A549 (cell line): ENCODE data around the gene CISD3. TPM values are rescaled to one million over a fixed set of nuclear protein-coding genes. Genes with fewer than 3 reads are reported as not detected.

ENCODE experiments used
- ATAC-seq, 2 experiments: fragments of 200-7000 bp in 1 of 2; fragments of >200 bp in 1 of 2; cut with Nextera tagmentation in 1 of 2; cut with Tn5 transposase in 1 of 2; 3 replicates each; pipeline versions ENCODE4 v1.8.0 to v1.9.1; 2018 to 2020; ENCODE audit warnings: mild to moderate bottlenecking in 1 of 2, moderate library complexity in 1 of 2
- CTCF ChIA-PET: fragments of 300-600 bp; sonication (Branson Sonifier 250); formaldehyde crosslinking; extraction: SDS; loops from one replicate; lab custom pipeline; 2021; ENCODE audit warnings: antibody characterized with exemption, inconsistent platforms; lab: Yijun Ruan, JAX
- POLR2A ChIA-PET: fragments of 350-600 bp; formaldehyde crosslinking; extraction: SDS; loops from one replicate; lab custom pipeline; 2021; ENCODE audit warnings: antibody characterized with exemption, inconsistent platforms; lab: Yijun Ruan, JAX
- DNase-seq, 2 experiments: peaks; one replicate each; pipeline versions ENCODE4 v3.0.0 to v3.0.0-alpha.2; 2011 to 2016; ENCODE audit warnings: low read depth in 1 of 2, low spot score in 1 of 2
- FAIRE-seq: peaks from 2 replicates; lab custom pipeline; 2011; peaks lifted over from hg19 to GRCh38; lab: Jason Lieb, UNC
- H3K27ac ChIP-seq, 2 experiments: fragments of >200 bp; sonication (Bioruptor Twin); formaldehyde crosslinking; 3 replicates each; pipeline ENCODE4 v1.5.1; 2016 to 2017
- H3K4me1 ChIP-seq: fragments of >200 bp; sonication (Bioruptor Twin); formaldehyde crosslinking; 3 replicates; pipeline ENCODE4 v1.6.1; 2016
- H3K4me2 ChIP-seq: fragments of >200 bp; sonication (Bioruptor Twin); formaldehyde crosslinking; 3 replicates; pipeline ENCODE4 v1.6.1; 2016
- H3K4me3 ChIP-seq: fragments of >200 bp; sonication (Bioruptor Twin); formaldehyde crosslinking; 3 replicates; pipeline ENCODE4 v1.5.1; 2016
- H3K9me3 ChIP-seq: fragments of >200 bp; sonication (Bioruptor Twin); formaldehyde crosslinking; 3 replicates; pipeline ENCODE4 v1.6.1; 2016
- BCL3 ChIP-seq: fragments of >200 bp; sonication (Bioruptor Twin); formaldehyde crosslinking; IDR thresholded peaks from 3 replicates; pipeline ENCODE4 v1.6.1; 2016
- BHLHE40 ChIP-seq: IDR thresholded peaks from 2 replicates; pipeline ENCODE4 v1.6.1; 2012; ENCODE audit warnings: low read depth, low read length, inconsistent platforms
- CHD4 ChIP-seq: fragments of 200-600 bp; sonication (generic); IDR thresholded peaks from 2 replicates; pipeline ENCODE4 v1.6.1; 2016; ENCODE audit warnings: antibody characterized with exemption, mild to moderate bottlenecking, borderline replicate concordance
- EHF ChIP-seq: fragments of 250-450 bp; sonication (Bioruptor Pico); IDR thresholded peaks from 2 replicates; pipeline ENCODE4 v1.5.0; 2020; ENCODE audit warnings: mild to moderate bottlenecking
- FOSB ChIP-seq: fragments of 250-450 bp; sonication (Bioruptor Pico); IDR thresholded peaks from 2 replicates; pipeline ENCODE4 v1.5.0; 2020; ENCODE audit warnings: mild to moderate bottlenecking, moderate library complexity
- GATA3 ChIP-seq: IDR thresholded peaks from 2 replicates; pipeline ENCODE4 v1.6.1; 2012; ENCODE audit warnings: borderline replicate concordance
- HDAC2 ChIP-seq: fragments of 200-600 bp; sonication (generic); IDR thresholded peaks from 2 replicates; pipeline ENCODE4 v1.6.1; 2016
- HOXA7 ChIP-seq: fragments of 250-450 bp; sonication (Bioruptor Pico); IDR thresholded peaks from 2 replicates; pipeline ENCODE4 v1.5.0; 2020; ENCODE audit warnings: mild to moderate bottlenecking, moderate library complexity
- JUNB ChIP-seq: fragments of >200 bp; sonication (Bioruptor Twin); formaldehyde crosslinking; IDR thresholded peaks from 2 replicates; pipeline ENCODE4 v1.6.1; 2016
- KDM1A ChIP-seq: fragments of 200-600 bp; sonication (generic); IDR thresholded peaks from 2 replicates; pipeline ENCODE4 v1.6.1; 2016; ENCODE audit warnings: low read depth, mild to moderate bottlenecking
- KDM5A ChIP-seq: fragments of 200-600 bp; sonication (generic); IDR thresholded peaks from 2 replicates; pipeline ENCODE4 v1.6.1; 2016; ENCODE audit warnings: antibody characterized with exemption, mild to moderate bottlenecking
- MAZ ChIP-seq: fragments of 150-350 bp; IDR thresholded peaks from 2 replicates; pipeline ENCODE4 v1.6.1; 2014; ENCODE audit warnings: antibody characterized with exemption, low read depth, low read length, borderline replicate concordance
- NR3C1 ChIP-seq: fragments of >200 bp; sonication (Bioruptor Twin); formaldehyde crosslinking; IDR thresholded peaks from 3 replicates; pipeline ENCODE4 v1.6.1; 2017
- PBX3 ChIP-seq: IDR thresholded peaks from 2 replicates; pipeline ENCODE4 v1.6.1; 2012
- POLR2A ChIP-seq: IDR thresholded peaks from 2 replicates; pipeline ENCODE4 v1.6.1; 2012; ENCODE audit warnings: mild to moderate bottlenecking, low read length
- RFX5 ChIP-seq: fragments of 450-650 bp; IDR thresholded peaks from 2 replicates; pipeline ENCODE4 v1.7.1; 2014; ENCODE audit warnings: antibody characterized with exemption, mild to moderate bottlenecking, moderate library complexity
- ZC3H11A ChIP-seq: fragments of 450-650 bp; IDR thresholded peaks from 2 replicates; pipeline ENCODE4 v1.6.1; 2014; ENCODE audit warnings: antibody characterized with exemption, mild to moderate bottlenecking
- ZFP36 ChIP-seq: fragments of 450-650 bp; IDR thresholded peaks from 2 replicates; pipeline ENCODE4 v1.6.1; 2014; ENCODE audit warnings: borderline replicate concordance; ENCODE audit not compliant: partially characterized antibody
- WGBS: methylation state at CpG from one replicate; pipeline ENCODE4 v1.1.6; 2017; ENCODE audit errors: missing lambda C conversion rate; 5-methylcytosine and 5-hydroxymethylcytosine counted together
- polyA plus RNA-seq, 4 experiments: library from polyadenylated mRNA; depleted of rRNA in 3 of 4; stranded (reverse); fragments of >200 nt; fragmentation: RNase III in 1 of 4; extraction: RNeasy Plus Mini Kit Qiagen cat#74134 plus additional on column Dnase treatment in 1 of 4; gene quantifications; 2 replicates in 3 of 4; 3 replicates in 1 of 4; pipeline ENCODE4 v1.2.3, GENCODE V29; 2011 to 2017
- TF ChIP-seq, protein P1 (sequence below): fragments of >200 bp; sonication (Bioruptor Twin); formaldehyde crosslinking; IDR thresholded peaks from 3 replicates; pipeline ENCODE4 v1.5.1; 2016
- TF ChIP-seq, protein P2 (sequence below): IDR thresholded peaks from 2 replicates; pipeline ENCODE4 v1.6.1; 2012; ENCODE audit warnings: low read depth, borderline replicate concordance
- TF ChIP-seq, protein P3 (sequence below): fragments of >200 bp; sonication (Bioruptor Twin); formaldehyde crosslinking; IDR thresholded peaks from 2 replicates; pipeline ENCODE4 v1.6.1; 2016

The CISD3 gene
- polyA plus RNA-seq, 2 of the 4 experiments (the other 2 are of a cell fraction), result 24.5 to 33.0 TPM

DNA sequence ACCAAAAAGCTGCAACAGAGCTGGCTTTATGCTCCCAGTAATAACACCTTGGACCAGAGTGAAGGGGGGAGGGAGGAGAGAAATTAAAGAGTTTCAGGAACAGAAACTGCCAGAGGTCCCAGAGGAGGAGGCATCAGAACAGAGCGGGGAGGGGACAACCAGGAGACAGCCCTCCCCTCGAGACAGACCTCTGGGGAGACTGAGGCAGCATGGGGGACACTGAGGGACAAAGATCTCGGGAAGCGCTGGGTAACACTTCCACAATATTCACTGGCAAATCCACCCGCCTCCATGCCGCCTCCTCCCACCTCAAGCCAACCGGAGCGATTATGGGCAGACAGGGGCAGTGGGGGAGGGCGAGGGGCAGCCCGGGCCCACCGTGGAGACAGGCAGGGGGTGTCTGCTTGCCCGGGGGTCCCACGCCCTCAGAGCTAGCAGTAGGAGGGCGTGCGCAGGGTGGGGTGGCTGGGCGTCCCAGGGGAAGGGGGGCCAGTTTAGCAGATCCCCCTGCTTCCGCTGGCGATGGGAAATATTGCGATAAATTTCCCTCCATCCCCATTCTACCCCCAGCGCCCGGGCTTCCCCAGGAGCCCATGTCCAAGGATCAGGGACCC is 16.8 kb downstream of the CISD3 start:
- H3K4me3 ChIP-seq, result peak overlapping the region; percentile 96
- CTCF ChIA-PET, result interaction anchor here (0.6 to 5.8 kb wide), 5 partner anchors 12 to 299 kb away, joined by 3 to 107 read pairs (median 5); partner anchors contain the start of gene CISD3
- ATAC-seq, result no peak

DNA sequence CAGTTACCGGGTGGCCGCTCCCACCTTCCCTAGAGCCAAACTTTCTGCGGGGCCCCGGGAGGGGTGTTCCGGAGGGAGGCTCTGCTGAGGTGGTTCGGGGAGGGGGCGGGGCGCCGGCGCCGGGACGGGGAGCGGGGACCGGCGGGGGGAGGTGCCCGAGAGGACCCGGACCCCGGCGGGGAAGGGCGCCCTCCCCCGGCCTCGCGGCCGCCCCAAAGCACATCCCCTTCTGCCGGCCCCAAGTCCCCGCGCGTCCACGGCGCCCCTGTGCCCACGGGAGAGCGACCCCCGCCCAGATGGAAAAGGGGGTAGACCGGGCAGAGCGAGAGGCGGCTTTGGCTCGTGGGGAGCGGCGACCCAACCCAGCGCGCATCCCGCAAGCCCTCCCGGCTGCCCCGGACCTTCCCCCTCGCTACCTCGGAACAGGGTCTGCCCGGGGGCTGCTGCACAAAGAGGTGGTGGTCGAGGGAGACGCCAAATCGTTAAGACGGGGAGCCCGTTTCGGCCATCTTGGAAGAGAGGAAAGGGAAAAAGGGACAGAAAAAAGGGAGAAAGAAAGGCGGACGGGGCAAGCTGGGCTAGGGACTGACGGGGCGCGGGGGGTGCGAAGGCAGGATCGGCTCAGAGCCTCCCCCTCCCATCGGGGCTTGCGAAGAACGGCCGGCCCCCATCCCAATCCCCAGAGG is 17.5 kb downstream of the CISD3 start:
- peaks cover 43% of the 10 kb centered on the region for H3K4me1 ChIP-seq
- TF ChIP-seq POLR2A (peak; percentile 2; the same call in 1 of the 2 replicates), ZC3H11A (no peak), FOSB (CRISPR knock-in tag) (no peak), KDM1A (no peak), BHLHE40 (no peak), MAZ (no peak)
- TF ChIP-seq, protein P1, sequence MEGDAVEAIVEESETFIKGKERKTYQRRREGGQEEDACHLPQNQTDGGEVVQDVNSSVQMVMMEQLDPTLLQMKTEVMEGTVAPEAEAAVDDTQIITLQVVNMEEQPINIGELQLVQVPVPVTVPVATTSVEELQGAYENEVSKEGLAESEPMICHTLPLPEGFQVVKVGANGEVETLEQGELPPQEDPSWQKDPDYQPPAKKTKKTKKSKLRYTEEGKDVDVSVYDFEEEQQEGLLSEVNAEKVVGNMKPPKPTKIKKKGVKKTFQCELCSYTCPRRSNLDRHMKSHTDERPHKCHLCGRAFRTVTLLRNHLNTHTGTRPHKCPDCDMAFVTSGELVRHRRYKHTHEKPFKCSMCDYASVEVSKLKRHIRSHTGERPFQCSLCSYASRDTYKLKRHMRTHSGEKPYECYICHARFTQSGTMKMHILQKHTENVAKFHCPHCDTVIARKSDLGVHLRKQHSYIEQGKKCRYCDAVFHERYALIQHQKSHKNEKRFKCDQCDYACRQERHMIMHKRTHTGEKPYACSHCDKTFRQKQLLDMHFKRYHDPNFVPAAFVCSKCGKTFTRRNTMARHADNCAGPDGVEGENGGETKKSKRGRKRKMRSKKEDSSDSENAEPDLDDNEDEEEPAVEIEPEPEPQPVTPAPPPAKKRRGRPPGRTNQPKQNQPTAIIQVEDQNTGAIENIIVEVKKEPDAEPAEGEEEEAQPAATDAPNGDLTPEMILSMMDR, result peak; percentile 47
- TF ChIP-seq, protein P2, sequence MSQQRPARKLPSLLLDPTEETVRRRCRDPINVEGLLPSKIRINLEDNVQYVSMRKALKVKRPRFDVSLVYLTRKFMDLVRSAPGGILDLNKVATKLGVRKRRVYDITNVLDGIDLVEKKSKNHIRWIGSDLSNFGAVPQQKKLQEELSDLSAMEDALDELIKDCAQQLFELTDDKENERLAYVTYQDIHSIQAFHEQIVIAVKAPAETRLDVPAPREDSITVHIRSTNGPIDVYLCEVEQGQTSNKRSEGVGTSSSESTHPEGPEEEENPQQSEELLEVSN, result no peak
- TF ChIP-seq, all 56 proteins: peak for 2
- peak overlapping the region; percentile 82 for H3K4me2 ChIP-seq
- peak in 1 of 2 experiments; percentile 42 for DNase-seq
- ChIA-PET POLR2A (no interaction called here), CTCF (interaction anchor here (0.6 to 5.8 kb wide), 4 partner anchors 12 to 299 kb away, joined by 3 to 107 read pairs (median 8); partner anchors contain the start of gene CISD3)
- H3K9me3 ChIP-seq, result no peaks in the 10 kb centered on the region
- peak overlapping the region; percentile 96 for H3K4me3 ChIP-seq
- no peak for FAIRE-seq
- WGBS, result 2% methylated on average over 33 of the region's 64 CpGs
- no peak; a peak in 1 of 6 replicates for ATAC-seq
- peak overlapping the region; percentile 90 to 98 for H3K27ac ChIP-seq

More for the DNA sequence above, 16.8 kb downstream of the CISD3 start:
- TF ChIP-seq GATA3 (no peak), BCL3 (no peak), HDAC2 (no peak), ZC3H11A (no peak), PBX3 (no peak), EHF (no peak), JUNB (no peak), HOXA7 (CRISPR knock-in tag) (no peak), CHD4 (no peak), ZFP36 (no peak), KDM5A (no peak), NR3C1 (no peak), RFX5 (no peak)
- TF ChIP-seq, protein P3, sequence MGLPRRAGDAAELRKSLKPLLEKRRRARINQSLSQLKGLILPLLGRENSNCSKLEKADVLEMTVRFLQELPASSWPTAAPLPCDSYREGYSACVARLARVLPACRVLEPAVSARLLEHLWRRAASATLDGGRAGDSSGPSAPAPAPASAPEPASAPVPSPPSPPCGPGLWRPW, result no peak
- TF ChIP-seq, protein P1, result no peak
- DNase-seq (no peak), FAIRE-seq (no peak)
- POLR2A ChIA-PET, result no interaction called here
- WGBS, result 6% methylated on average over 21 of the region's 21 CpGs
- peak overlapping the region; percentile 90 to 98 for H3K27ac ChIP-seq
- H3K9me3 ChIP-seq, result no peaks in the 10 kb centered on the region
- H3K4me1 ChIP-seq, result peaks cover 49% of the 10 kb centered on the region
- H3K4me2 ChIP-seq, result peak overlapping the region; percentile 82
